IMR-90 (cell line): ENCODE results near the gene MLLT3. TPM values are rescaled to one million over a fixed set of nuclear protein-coding genes. Genes with fewer than 3 reads are reported as not detected.

Experiments used
- ATAC-seq: fragments of 200-7000 bp; cut with Tn5 transposase; 2 replicates; pipeline ENCODE4 v1.9.1; 2020; ENCODE audit warnings: low read depth, mild to moderate bottlenecking, moderate library complexity
- BruUV-seq: library from RNA; stranded (reverse); fragments of 400-500 nt; replicated peaks from 2 replicates; lab custom pipeline; 2021; lab: Mats Ljungman, UMichigan
- CTCF ChIA-PET: fragments of 300-600 bp; formaldehyde crosslinking; extraction: SDS; loops from one replicate; lab custom pipeline; 2021; ENCODE audit warnings: antibody characterized with exemption; lab: Yijun Ruan, JAX
- POLR2A ChIA-PET: fragments of 300-600 bp; sonication (Branson Sonifier 250); formaldehyde crosslinking; loops from one replicate; lab custom pipeline; 2022; ENCODE audit warnings: antibody characterized with exemption; ENCODE audit not compliant: unreplicated experiment; lab: Charles Lee
- DNase-seq: peaks from one replicate; pipeline ENCODE4 v3.0.0; 2013
- H2AFZ ChIP-seq: replicated peaks from 2 replicates; pipeline ENCODE3; 2013; ENCODE audit warnings: low read length, mild to moderate bottlenecking; ENCODE audit not compliant: poor library complexity
- H2AK5ac ChIP-seq: 2 replicates; pipeline ENCODE4 v1.6.1; 2013; ENCODE audit warnings: low read depth, low read length, inconsistent platforms
- H2AK9ac ChIP-seq: replicated peaks from 2 replicates; pipeline ENCODE3; 2013; ENCODE audit warnings: mild to moderate bottlenecking, low read depth, low read length, moderate library complexity; ENCODE audit not compliant: poor library complexity
- H2BK120ac ChIP-seq: 2 replicates; pipeline ENCODE4 v1.6.1; 2013; ENCODE audit warnings: low read depth, low read length, inconsistent platforms
- H2BK15ac ChIP-seq: 3 replicates; pipeline ENCODE4 v1.6.1; 2013; ENCODE audit warnings: low read depth, low read length, inconsistent platforms
- H2BK20ac ChIP-seq: 2 replicates; pipeline ENCODE4 v1.6.1; 2013; ENCODE audit warnings: low read depth, mild to moderate bottlenecking, inconsistent platforms, low read length, moderate library complexity
- H2BK5ac ChIP-seq: 2 replicates; pipeline ENCODE4 v1.6.1; 2013; ENCODE audit warnings: mild to moderate bottlenecking, low read depth, low read length, inconsistent platforms; ENCODE audit not compliant: poor library complexity, severe bottlenecking
- H3K14ac ChIP-seq: replicated peaks from 2 replicates; pipeline ENCODE4 v1.6.1; 2013; ENCODE audit warnings: low read depth, low read length, inconsistent platforms
- H3K18ac ChIP-seq: 2 replicates; pipeline ENCODE4 v1.6.1; 2013; ENCODE audit warnings: low read depth, low read length, control low read depth
- H3K23ac ChIP-seq: 2 replicates; pipeline ENCODE4 v1.6.1; 2013; ENCODE audit warnings: low read depth, low read length, inconsistent platforms
- H3K27ac ChIP-seq: 2 replicates; pipeline ENCODE4 v1.5.1; 2013; ENCODE audit warnings: mild to moderate bottlenecking, control low read depth, low read length; ENCODE audit not compliant: insufficient read depth
- H3K27me3 ChIP-seq: 2 replicates; pipeline ENCODE4 v1.6.1; 2013; ENCODE audit warnings: low read length; ENCODE audit not compliant: control insufficient read depth, insufficient read depth
- H3K36me3 ChIP-seq: 2 replicates; pipeline ENCODE4 v1.6.1; 2013; ENCODE audit warnings: low read length, mixed read lengths; ENCODE audit not compliant: control insufficient read depth, insufficient read depth
- H3K4ac ChIP-seq: 2 replicates; pipeline ENCODE4 v1.6.1; 2013; ENCODE audit warnings: low read depth, low read length, inconsistent platforms
- H3K4me1 ChIP-seq: 2 replicates; pipeline ENCODE4 v1.6.1; 2013; ENCODE audit warnings: low read length, mixed read lengths; ENCODE audit not compliant: control insufficient read depth, insufficient read depth
- H3K4me2 ChIP-seq: 2 replicates; pipeline ENCODE4 v1.6.1; 2013; ENCODE audit warnings: low read depth, mild to moderate bottlenecking, control low read depth, low read length, moderate library complexity
- H3K4me3 ChIP-seq: 2 replicates; pipeline ENCODE4 v1.5.1; 2013; ENCODE audit warnings: low read depth, mild to moderate bottlenecking, control low read depth, low read length, moderate library complexity; ENCODE audit not compliant: insufficient read depth
- H3K56ac ChIP-seq: 2 replicates; pipeline ENCODE4 v1.6.1; 2013; ENCODE audit warnings: low read length, inconsistent platforms; ENCODE audit not compliant: insufficient read depth; ENCODE audit errors: extremely low read depth
- H3K79me1 ChIP-seq, 2 experiments: 2 replicates each; pipeline ENCODE4 v1.6.1; 2013; ENCODE audit warnings: low read length in 2 of 2, inconsistent platforms in 1 of 2, low read depth in 1 of 2
- H3K9ac ChIP-seq: 2 replicates; pipeline ENCODE4 v1.6.1; 2013; ENCODE audit warnings: low read depth, low read length, control low read depth
- H3K9me1 ChIP-seq: 2 replicates; pipeline ENCODE4 v1.6.1; 2013; ENCODE audit warnings: low read length, inconsistent platforms; ENCODE audit not compliant: insufficient read depth
- H3K9me3 ChIP-seq: 2 replicates; pipeline ENCODE4 v1.6.1; 2013; ENCODE audit warnings: low read length; ENCODE audit not compliant: control insufficient read depth, insufficient read depth
- H4K20me1 ChIP-seq: 2 replicates; pipeline ENCODE4 v1.6.1; 2013; ENCODE audit warnings: low read length, inconsistent platforms; ENCODE audit not compliant: insufficient read depth
- H4K5ac ChIP-seq: 2 replicates; pipeline ENCODE4 v1.6.1; 2013; ENCODE audit warnings: mild to moderate bottlenecking, low read depth, low read length, control low read depth
- H4K8ac ChIP-seq, 2 experiments: 2 replicates each; pipeline ENCODE4 v1.6.1; 2013; ENCODE audit warnings: low read depth in 2 of 2, low read length in 2 of 2, control low read depth in 1 of 2, inconsistent platforms in 1 of 2
- H4K91ac ChIP-seq: 2 replicates; pipeline ENCODE4 v1.6.1; 2013; ENCODE audit warnings: low read depth, low read length, inconsistent platforms; ENCODE audit not compliant: insufficient read depth
- BHLHE40 ChIP-seq: fragments of 150-350 bp; IDR thresholded peaks from 2 replicates; pipeline ENCODE4 v1.6.1; 2016; ENCODE audit warnings: mild to moderate bottlenecking, low read depth, low read length
- CEBPB ChIP-seq: IDR thresholded peaks from 2 replicates; pipeline ENCODE4 v1.6.1; 2012; ENCODE audit warnings: low read depth, low read length, improper control_type of control experiment
- CHD1 ChIP-seq: IDR thresholded peaks from 2 replicates; pipeline ENCODE4 v1.6.1; 2012; ENCODE audit warnings: low read depth, low read length, improper control_type of control experiment
- CTCF ChIP-seq: conservative IDR thresholded peaks from 2 replicates; pipeline ENCODE4 v1.5.1; 2012; ENCODE audit warnings: mild to moderate bottlenecking, low read depth, low read length, improper control_type of control experiment
- ELK1 ChIP-seq: fragments of 150-350 bp; IDR thresholded peaks from 2 replicates; pipeline ENCODE4 v1.6.1; 2016; ENCODE audit warnings: low read depth, mild to moderate bottlenecking, low read length, moderate library complexity, borderline replicate concordance
- FOS ChIP-seq: fragments of 150-350 bp; IDR thresholded peaks from 2 replicates; pipeline ENCODE4 v1.6.1; 2016; ENCODE audit warnings: low read depth, low read length
- MAFK ChIP-seq: IDR thresholded peaks from 2 replicates; pipeline ENCODE4 v1.6.1; 2012; ENCODE audit warnings: low read depth, low read length, improper control_type of control experiment
- MAZ ChIP-seq: IDR thresholded peaks from 2 replicates; pipeline ENCODE4 v1.6.1; 2012; ENCODE audit warnings: low read depth, mild to moderate bottlenecking, low read length, improper control_type of control experiment, moderate library complexity, borderline replicate concordance
- MXI1 ChIP-seq: IDR thresholded peaks from 2 replicates; pipeline ENCODE4 v1.6.1; 2012; ENCODE audit warnings: low read depth, mild to moderate bottlenecking, low read length, moderate library complexity, borderline replicate concordance
- NFE2L2 ChIP-seq: fragments of 150-350 bp; IDR thresholded peaks from 2 replicates; pipeline ENCODE4 v1.6.1; 2016; ENCODE audit warnings: low read depth, mild to moderate bottlenecking, low read length
- POLR2A ChIP-seq: IDR thresholded peaks from 2 replicates; pipeline ENCODE4 v1.6.1; 2012; ENCODE audit warnings: mild to moderate bottlenecking, low read depth, low read length
- RAD21 ChIP-seq: IDR thresholded peaks from 2 replicates; pipeline ENCODE4 v1.6.1; 2012; ENCODE audit warnings: low read length, improper control_type of control experiment
- RCOR1 ChIP-seq: IDR thresholded peaks from 2 replicates; pipeline ENCODE4 v1.6.1; 2012; ENCODE audit warnings: mild to moderate bottlenecking, low read length, improper control_type of control experiment; ENCODE audit not compliant: insufficient replicate concordance
- RFX5 ChIP-seq: IDR thresholded peaks from 2 replicates; pipeline ENCODE4 v1.8.0; 2012; ENCODE audit warnings: low read depth, mild to moderate bottlenecking, low read length, moderate library complexity
- SMC3 ChIP-seq: fragments of 150-350 bp; IDR thresholded peaks from 2 replicates; pipeline ENCODE4 v1.6.1; 2016; ENCODE audit warnings: low read depth, mild to moderate bottlenecking, antibody characterized with exemption, low read length, moderate library complexity
- USF2 ChIP-seq: fragments of 150-350 bp; IDR thresholded peaks from 2 replicates; pipeline ENCODE4 v1.6.1; 2017; ENCODE audit warnings: mild to moderate bottlenecking, antibody characterized with exemption, low read length, low read depth
- WGBS, 2 experiments: methylation state at CpG; one replicate each; pipeline versions ENCODE4 v1.1.5 to v1.1.7; 2013; ENCODE audit warnings: missing lambda C conversion rate in 2 of 2; ENCODE audit not compliant: insufficient read length in 1 of 2; ENCODE audit errors: extremely low coverage in 2 of 2; 5-methylcytosine and 5-hydroxymethylcytosine counted together
- dilution Hi-C: fragments of 300-500 bp; cut with HindIII; formaldehyde crosslinking; loops from one replicate; pipeline ENCODE4 v1.14.3; 2018; ENCODE audit warnings: low sequenced_read_pairs; ENCODE audit not compliant: unreplicated experiment
- in situ Hi-C: fragments of 300-500 bp; cut with MboI; formaldehyde crosslinking; loops from 3 replicates; pipeline ENCODE4 v1.14.3; 2019; ENCODE audit warnings: low sequenced_read_pairs, inconsistent platforms, mixed read lengths
- intact Hi-C: fragments of 100-400 bp; cut with micrococcal nuclease; formaldehyde crosslinking; loops from 2 replicates; pipeline ENCODE4 v1.10.0; 2022
- polyA plus RNA-seq, 3 experiments: library from polyadenylated mRNA; depleted of rRNA; stranded (reverse); fragments of >200 nt; gene quantifications; 2 replicates each; pipeline ENCODE4 v1.2.3, GENCODE V29; 2012; ENCODE audit warnings: low replicate concordance in 1 of 3
- total RNA-seq: library from RNA; depleted of rRNA; stranded (reverse); fragments of >200 nt; gene quantifications from 2 replicates; pipeline ENCODE4 v1.2.3, GENCODE V29; 2012

MLLT3 gene
- total and polyA plus RNA-seq, 2 of the 4 experiments (the other 2 are of a cell fraction) = 10.4 to 21.1 TPM

- intact Hi-C loops = no loop called here
- ATAC-seq = no peak
These were observed 213.8 kb downstream of the MLLT3 start for GRCh38 chr9:20408513-20408912.

More at GRCh38 chr9:20408513-20408912, 213.8 kb downstream of the MLLT3 start:
- Histone ChIP-seq H3K27ac (no peak overlapping the region), H3K56ac (no peak overlapping the region), H3K14ac (no peak overlapping the region), H3K9me3 (no peaks in the 10 kb centered on the region), H4K20me1 (no peaks in the 10 kb centered on the region), H3K79me1 (peaks cover 3% of the 10 kb centered on the region in 2 experiments; a peak in 2 of 4 replicates), H3K36me3 (no peaks in the 10 kb centered on the region), H3K27me3 (no peaks in the 10 kb centered on the region), H3K9me1 (peaks cover 4% of the 10 kb centered on the region), H4K5ac (no peak overlapping the region), H3K4me3 (no peak overlapping the region), H4K91ac (no peak overlapping the region), H3K4me2 (no peak overlapping the region), H3K4me1 (no peaks in the 10 kb centered on the region), H2BK20ac (no peak overlapping the region), H4K8ac (no peak overlapping the region), H2BK5ac (no peak overlapping the region), H3K23ac (no peak overlapping the region), H2AK5ac (no peak overlapping the region), H2BK120ac (no peak overlapping the region), H2BK15ac (no peak overlapping the region), H3K4ac (no peak overlapping the region), H2AFZ (no peak overlapping the region), H3K9ac (no peak overlapping the region), H2AK9ac (no peak overlapping the region), H3K18ac (no peak overlapping the region)
- BruUV-seq = no TSS peak
- no peak for DNase-seq
- WGBS, 2 experiments = 33% methylated on average over 1 of the region's 4 CpGs; no CpG with 5 or more reads in 1 of the 2 experiments
- POLR2A ChIA-PET = no interaction called here
- in situ Hi-C loops (no loop called here), dilution Hi-C loops (no loop called here)
- TF ChIP-seq CTCF = no peak
- no peak for TF ChIP-seq NFE2L2
- no peak for TF ChIP-seq RCOR1
- TF ChIP-seq RFX5 = no peak
- TF ChIP-seq MXI1 = no peak
- no peak for TF ChIP-seq POLR2A
- no peak for TF ChIP-seq BHLHE40
- no peak for TF ChIP-seq CEBPB
- no peak for TF ChIP-seq MAZ
- TF ChIP-seq USF2 = no peak
- no peak for TF ChIP-seq ELK1
- no peak for TF ChIP-seq FOS
- TF ChIP-seq CHD1 = no peak
- no peak for TF ChIP-seq MAFK
- no peak for TF ChIP-seq RAD21
- TF ChIP-seq SMC3 = no peak
- CTCF ChIA-PET = interaction anchor here (0.6 kb wide), 1 partner anchor 495 kb away, joined by 3 read pairs; no protein-coding TSS in a partner anchor
